Hematopoietic multipotent progenitor cell treated with erythropoietin and hydrocortisone succinate and interleukin-3 and kit ligand, for 8 days (in vitro differentiated cells): ENCODE data around the gene IL10RB.
A peak's percentile ranks its signal among the peaks of the same experiment; 100 is the strongest.
"Not testable (repeated sequence)": the region's sequence is repeated elsewhere in the genome, so short reads cannot be mapped to it uniquely, and the experiment has no call there.

Experiments used
- DNase-seq: peaks from one replicate; pipeline ENCODE4 v3.0.0-alpha.2; 2015

IL10RB gene

DNA sequence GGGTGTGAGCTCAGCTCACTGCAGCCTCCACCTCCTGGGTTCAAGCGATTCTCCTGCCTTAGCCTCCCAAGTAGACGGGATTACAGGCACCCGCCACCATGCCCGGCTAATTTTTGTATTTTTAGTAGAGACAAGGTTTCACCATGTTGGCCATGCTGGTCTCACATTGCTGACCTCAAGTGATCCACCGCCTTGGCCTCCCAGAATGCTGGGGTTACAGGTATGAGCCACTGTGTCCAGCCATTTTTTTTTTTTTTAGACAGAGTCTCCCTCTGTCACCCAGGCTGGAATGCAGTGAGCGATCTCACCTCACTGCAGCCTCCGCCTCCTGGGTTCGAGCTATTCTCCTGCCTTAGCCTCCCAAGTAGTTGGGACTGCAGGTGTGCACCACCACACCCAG, 23.3 kb upstream of the IL10RB start:
- not testable (repeated sequence) for DNase-seq

DNA sequence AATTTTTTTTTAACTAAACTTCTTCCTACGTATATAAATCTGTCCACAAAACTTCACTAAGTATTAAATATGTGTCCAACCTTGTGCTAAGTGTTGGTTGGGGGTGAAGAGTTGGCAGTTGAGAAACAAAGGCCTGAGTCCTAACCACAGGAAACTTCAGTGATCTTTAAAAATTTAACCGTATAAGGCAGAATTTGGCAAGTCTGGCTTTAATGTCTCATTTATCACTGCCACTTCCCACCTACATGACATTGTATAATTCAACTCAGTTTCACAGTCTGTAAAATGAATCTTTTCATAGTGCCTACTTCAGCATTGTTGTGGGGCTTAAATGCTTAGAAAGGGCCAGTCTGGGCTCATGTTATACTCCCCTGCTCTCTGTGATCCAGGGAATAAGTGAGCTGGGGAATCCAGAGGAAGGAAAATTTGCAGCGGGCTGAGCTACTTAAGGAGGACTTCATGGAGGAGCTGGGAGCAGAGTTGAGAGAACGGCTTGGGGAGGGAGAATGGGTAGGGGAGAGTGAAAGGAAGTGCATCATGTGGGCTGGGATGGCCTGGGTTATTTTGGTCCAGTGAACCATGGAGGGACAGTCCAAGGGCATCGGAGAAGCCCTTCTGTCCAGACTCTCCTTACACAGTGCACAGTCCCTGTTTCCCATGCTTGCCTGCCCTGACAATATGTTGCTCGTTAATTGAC, 21.9 kb upstream of the IL10RB start:
- DNase-seq = no peak

DNA sequence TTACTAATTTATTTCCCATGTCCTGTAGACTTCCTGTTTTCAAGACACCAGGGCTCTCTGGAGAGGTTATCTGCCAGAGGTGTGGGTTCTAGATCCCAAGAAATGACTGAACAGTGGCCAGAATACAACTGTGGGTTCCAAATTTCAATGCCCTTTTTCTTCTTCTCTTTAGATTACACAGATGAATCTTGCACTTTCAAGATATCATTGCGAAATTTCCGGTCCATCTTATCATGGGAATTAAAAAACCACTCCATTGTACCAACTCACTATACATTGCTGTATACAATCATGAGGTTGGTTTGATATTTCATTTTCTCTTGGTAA, 21.4 kb upstream of the IL10RB start:
- DNase-seq = no peak

DNA sequence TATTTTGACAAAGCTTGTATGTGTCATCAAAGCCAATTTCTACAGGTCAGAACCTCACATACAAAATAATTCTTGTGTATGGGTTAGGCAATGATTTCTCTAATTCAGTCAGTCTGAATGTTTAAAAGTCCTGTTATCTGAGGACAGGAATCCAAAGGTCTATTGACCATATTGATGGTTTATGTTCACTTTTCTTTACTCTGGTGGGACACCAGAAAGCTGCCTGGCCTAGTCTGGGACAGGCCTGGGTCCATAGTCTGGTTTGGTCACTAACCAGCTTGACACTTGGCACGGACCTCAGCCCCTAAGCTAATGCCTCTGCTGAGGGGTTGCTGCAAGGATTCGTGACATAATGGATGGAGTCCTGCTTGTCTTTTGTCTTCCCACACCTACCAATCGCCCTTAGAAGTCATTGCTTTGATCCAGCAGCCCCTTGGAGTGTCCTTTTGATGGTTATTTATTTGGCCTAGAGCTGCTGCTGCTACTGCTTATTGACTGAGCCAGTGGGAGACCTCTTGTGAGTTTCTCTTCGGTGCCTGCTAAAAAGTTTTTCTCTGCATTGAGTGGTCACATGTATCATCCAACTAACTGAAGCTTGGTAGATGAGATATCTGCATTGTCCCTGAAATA, 20.8 kb upstream of the IL10RB start:
- no peak for DNase-seq

DNA sequence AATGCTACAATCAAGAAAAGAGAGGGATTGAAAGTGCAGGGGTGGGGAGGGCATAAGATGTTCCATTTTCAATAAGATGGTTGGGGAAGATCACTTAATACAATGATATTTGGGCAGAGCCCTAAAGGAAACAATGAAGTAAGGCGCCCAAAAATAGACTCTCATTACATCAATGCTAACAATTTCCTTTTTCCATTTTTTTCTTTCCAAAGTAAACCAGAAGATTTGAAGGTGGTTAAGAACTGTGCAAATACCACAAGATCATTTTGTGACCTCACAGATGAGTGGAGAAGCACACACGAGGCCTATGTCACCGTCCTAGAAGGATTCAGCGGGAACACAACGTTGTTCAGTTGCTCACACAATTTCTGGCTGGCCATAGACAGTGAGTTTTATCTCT, 19.7 kb upstream of the IL10RB start:
- no peak for DNase-seq

DNA sequence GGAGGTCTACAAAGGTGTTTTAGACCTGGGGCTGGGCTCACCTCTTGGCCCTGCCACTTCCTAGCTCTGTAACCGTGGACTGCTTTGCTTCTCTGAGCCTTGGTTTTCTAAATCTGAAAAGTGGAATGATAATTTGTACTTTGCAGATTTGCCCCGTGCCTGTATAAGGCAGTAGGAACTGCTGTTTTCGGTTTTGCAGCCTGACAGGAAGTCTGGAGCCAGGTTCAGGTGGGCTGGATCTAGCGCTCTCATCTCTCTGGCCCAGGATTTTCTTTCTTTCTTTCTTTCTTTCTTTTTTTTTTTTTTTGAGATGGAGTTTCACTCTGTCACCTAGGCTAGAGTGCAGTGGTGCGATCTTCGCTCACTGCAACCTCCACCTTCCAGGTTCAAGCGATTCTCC, 19.2 kb upstream of the IL10RB start:
- DNase-seq = no peak

DNA sequence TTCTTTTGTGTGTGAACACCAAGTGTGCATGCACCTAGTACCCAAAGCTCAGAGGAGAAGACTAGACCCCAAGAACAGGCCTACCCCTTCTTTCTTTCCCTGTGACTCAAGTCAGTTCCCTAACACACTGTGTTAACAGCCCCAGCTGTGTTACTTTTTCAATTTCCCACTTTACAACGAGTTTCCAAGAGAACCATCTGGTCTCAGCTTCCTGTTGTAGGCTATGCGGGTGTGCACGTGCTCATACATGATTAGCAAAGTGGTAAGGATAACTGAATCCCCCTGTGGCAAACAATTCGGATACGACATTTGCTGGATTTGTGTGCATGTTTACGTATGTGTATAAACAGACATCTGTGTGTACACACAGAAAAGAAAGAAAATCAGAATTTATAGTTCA, 18.6 kb upstream of the IL10RB start:
- no peak for DNase-seq

DNA sequence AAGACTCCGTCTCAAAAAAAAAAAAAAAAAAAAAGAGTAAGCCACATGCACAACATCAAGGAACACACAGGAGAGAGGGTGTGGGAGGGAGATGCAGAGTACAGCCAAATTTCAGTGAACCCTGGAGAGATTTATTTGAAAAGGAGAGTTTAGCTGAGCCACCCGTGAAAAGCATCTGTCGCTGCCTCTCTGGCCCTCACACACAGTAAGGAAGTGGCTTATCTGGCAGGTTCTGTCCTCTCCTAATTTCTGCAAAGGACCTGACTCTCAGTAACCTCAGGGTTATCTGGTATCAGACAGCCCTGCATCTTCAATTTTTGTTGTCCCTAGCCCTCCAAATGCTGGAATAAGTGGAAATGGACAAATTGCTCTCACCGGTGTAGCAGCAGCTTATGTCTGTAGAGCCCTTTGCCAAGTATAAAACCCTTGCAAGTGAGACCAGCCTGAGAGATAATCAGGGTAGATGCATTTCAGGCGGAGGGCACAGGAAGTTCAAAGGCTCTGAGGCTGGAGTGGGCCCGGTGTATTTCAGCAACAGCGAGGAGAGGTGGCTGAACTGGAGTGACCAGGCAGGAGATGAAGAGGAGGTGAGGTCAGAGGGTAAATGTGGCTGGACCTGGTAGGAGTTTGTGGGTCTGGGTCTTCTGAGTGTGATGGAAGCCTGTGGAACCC, 16.7 kb upstream of the IL10RB start:
- peak; percentile 38 for DNase-seq

DNA sequence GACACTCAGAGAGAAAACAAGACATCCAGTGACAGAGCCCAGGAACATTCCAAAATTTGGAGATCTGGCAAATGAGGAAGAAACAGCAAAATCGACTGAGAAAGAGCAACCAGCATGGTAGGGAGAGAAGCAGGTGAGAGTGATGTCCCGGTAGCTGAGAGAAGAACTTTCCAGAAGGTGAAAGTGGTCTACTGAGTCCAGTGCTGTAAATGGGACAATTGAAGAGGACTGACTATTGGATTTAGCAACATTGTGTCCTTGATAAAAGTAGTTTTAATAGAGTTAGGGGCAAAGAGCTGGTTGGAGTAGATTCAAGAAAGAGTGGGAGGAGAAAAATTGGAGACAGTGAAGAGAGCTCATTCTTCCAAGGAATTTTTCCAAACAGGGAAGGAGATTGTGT, 15.0 kb upstream of the IL10RB start:
- DNase-seq = no peak

DNA sequence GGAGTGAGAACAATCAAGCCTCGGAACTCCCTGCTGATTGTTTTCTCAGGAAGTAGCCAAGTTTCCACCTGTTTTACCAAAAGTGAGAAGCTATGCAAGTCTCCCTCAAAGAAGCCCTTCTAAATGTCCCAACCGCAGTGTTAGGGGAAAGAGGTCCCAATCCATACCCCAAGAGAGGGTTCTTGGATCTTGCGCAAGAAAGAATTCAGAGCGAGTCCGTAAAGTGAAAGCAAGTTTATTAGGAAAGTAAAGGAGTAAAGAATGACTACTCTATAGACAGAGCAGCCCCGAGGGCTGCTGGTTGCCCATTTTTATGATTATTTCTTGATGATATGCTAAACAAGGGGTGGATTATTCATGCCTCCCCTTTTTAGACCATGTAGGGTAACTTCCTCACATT, 12.8 kb upstream of the IL10RB start:
- DNase-seq = not testable (repeated sequence)

DNA sequence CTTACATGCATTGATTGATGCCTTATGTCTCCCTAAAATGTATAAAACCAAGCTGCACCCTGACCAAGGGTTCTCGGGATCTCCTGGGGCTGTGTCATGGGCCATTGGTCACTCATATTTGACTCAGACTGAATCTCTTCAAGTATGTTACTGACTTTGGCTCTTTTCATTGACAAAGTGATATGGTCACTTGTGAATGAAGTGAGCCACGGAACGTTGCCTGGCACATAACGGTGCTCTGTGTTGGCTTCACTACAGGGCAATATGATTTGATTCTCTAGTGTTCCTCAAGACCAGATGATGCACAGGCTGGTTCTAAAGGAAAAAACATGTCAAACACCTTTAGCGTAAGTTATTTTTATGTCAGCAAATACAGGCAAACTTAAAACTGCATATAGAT, 11.4 kb upstream of the IL10RB start:
- no peak for DNase-seq

DNA sequence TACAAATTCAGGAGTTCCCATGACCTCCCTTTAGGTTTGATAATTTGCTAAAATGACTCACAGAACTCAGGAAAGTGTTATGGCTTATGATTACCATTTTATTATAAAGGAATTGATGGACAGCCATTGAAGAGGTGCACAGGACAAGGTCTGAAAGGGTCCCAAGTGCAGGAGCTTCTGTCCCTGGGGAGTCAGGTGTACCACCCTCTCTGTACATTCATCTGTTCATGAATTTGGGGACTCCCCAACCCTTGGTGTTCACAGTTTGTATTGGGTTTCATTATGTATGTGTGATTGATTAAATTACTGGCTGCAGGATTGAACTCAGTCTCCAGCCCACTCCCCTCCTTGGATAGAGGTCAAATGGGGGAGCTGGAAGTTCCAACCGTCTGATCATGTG, 10.8 kb upstream of the IL10RB start:
- no peak for DNase-seq

DNA sequence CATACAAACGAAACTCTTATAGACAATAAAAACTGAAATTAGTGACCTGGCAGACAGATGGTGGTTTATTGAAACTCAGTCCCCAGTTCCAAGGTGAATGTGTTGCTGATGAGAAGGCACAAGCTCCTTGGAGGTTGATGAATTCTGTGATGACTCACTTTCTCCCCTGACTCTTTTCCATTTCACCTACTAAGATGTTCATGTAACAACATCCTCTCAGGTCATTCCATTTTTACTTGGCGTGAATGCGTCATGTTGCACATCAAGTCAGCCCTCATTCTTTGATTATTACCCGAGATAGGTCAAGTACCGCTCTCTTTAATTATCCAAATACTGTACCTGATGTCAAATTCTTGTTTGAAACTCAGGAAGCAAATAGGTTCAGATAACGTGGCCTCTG, 10.1 kb upstream of the IL10RB start:
- DNase-seq = no peak

DNA sequence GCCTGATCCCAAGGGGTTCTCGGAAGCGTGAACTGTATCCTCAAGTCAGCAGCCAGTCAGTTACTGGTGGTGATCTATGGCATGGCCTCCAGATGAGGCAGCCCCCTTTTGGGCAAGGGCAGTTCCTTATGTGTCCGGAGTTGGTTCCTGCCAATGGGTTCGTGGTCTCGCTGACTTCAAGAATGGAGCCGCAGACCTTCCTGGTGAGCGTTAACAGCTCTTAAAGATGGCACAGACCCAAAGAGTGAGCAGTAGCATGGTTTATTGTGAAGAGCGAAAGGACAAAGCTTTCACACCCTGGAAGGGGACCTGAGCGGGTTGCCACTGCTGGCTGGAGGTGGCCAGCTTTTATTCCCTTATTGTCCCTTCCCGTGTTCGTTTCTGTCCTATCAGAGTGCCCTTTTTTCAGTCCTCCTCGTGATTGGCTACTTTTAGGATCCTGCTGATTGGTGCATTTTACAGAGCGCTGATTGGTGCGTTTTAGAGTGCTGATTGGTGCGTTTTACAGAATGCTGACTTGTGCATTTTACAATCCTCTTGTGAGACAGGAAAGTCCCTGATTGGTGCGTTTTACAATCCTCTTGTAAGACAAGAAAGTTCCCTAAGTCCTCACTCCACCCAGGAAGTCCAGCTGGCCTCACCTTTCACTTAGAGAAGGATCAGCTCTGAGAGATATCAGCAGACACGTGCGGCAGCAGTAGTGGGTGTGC, 8.9 kb upstream of the IL10RB start:
- no peak for DNase-seq

DNA sequence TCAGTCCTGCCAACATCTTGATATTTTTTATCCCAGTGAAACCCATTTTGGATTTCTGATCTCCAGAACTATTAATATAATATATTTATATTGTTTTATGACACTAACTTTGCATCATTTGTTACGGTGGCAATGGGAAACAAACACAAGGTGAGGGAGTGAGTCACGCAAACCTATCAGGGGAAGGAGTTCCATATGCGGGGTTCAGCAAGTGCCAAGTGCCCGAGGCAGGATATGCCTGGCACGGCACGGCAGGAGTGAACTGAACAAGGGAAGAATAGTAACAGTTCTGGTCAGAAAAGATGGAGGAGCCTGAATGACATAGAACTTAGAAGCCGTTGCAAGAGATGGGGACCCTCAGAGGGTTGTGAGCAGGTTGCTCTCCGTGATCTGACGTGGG, 7.7 kb upstream of the IL10RB start:
- no peak for DNase-seq

DNA sequence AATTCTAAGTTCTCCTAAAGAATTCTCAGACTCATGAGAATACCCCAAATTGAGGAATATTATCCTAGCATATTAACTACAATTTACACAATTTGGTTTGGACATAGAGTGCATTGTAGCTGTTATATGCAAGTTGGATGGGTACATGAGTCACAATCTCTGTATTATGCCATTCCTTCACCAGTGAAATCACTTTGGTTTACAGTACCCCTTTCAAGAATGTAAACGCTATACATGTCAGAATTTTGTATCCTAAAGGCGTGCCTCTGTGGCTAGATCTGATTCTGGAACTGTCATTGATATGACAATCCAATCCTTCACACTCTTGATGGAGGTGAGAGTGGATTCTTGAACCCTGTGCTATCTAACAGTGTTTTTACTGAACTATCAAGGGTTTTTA, 6.7 kb upstream of the IL10RB start:
- DNase-seq = no peak

DNA sequence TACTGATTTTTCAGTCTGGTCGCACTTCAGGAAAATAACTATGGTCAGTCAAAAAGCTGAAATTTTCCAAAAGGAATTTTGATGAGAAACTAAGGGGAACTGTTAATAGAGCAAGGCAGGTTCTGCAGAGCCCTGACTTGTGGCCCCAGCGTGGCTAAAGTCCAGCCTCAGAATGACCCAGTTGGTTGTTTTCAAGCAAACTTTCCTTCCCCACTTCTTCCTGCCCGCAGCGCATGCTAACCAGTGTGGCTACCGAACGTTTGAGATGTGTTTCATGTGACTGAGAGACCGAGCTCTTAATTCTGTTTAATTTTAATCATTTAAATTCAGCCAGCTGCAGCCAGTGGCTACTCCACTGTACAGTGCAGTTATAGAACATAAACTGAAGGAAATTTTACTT, 6.2 kb upstream of the IL10RB start:
- DNase-seq = no peak

DNA sequence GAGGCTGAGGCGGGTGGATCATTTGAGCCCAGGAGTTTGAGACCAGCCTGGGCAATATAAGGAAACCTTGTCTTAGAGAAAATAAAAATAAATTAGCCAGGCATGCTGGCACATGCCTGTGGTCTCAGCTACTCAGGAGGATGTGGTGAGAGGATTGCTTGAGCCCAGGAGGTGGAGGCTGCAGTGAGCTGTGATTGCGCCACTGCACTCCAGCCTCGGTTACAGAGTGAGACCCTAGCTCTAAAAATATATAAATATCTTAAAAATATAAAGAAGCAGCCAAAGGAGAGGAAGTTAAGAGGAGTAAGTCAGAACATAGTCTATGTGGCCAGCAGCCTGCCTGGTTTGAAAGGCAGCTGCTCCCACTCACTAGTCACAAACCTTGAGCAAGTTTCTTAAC, 4.5 kb upstream of the IL10RB start:
- no peak for DNase-seq

DNA sequence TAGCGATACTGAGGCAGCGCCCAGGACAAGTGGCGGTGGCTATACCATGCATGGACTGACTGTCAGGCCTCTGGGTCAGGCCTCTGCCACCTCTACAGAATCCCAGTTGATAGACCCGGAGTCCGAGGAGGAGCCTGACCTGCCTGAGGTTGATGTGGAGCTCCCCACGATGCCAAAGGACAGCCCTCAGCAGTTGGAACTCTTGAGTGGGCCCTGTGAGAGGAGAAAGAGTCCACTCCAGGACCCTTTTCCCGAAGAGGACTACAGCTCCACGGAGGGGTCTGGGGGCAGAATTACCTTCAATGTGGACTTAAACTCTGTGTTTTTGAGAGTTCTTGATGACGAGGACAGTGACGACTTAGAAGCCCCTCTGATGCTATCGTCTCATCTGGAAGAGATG, 3.2 kb upstream of the IL10RB start:
- no peak for DNase-seq

DNA sequence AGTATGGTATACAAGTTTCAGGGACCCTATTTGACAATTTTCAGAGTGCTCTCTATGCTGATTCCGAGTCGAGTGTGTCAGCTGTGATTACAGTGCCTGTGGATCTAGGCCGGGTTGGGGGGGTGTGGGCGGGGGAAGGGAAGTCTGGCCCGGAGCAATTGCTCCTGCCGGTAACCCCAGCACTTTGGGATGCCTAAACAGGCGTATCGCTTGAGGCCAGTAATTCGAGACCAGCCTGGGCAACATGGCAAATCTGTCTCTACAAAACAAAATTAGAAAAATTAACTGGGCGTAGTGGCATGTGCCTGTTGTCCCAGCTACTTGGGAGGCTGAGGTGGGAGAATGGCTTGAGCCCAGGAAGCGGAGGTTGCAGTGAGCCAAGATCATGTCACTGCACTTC, 1.6 kb upstream of the IL10RB start:
- DNase-seq = no peak

DNA sequence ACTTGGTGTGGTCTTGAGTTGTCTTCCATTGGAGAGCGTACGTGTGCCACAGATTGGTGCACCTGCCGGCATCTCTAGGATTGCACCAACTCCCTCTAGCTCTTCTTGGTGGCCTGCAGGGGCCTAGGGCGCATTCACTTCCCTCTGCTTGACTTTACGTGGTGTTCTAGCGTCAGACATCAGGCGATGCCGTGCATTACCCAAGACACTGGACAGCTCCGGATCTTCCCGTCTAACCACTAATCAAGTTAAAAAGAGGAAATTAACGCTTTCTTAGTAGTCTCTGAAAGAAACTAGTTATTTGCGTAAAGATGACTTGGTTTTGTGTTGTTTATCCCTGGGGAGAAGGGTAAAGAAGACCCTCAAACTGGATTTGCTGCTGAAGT, 510 bp upstream of the IL10RB start:
- DNase-seq = peak; percentile 64

DNA sequence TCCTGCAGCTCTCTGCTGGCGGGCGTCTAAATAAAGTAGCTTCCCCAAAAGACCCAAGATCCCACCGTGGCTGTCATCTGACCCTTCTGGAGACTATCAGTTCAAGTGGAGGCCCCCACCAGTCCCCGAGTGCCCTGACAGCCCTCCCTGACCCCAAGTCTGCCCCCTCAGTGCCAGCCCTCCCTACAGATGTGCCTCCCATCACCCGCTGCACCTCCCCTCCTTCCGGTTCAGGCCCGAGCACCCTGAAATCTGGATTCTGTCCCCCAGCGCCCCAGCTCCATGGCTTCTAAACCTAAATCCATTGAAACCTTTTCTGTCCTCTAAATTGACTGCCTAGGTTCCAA, 595 bp downstream of the IL10RB start:
- no peak for DNase-seq

DNA sequence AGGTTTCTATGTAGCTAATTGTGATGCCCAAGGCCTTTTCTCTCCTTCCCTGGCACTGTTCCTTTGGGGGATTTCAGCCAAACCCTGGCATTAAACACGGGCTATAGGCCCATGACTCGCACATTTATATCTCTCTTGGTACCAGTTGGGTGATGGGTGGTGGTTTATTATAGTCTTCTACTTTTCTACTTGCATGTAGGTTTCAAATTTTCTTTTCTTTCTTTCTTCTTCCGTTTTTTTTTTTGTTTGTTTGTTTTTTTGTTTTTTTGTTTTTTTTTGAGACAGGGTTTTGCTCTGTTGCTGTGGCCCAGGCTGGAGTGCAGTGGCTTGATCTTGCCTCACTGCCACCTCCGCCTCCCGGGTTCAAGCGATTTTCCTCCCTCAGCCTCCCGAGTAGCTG, 1.1 kb downstream of the IL10RB start:
- DNase-seq = peak; percentile 35

DNA sequence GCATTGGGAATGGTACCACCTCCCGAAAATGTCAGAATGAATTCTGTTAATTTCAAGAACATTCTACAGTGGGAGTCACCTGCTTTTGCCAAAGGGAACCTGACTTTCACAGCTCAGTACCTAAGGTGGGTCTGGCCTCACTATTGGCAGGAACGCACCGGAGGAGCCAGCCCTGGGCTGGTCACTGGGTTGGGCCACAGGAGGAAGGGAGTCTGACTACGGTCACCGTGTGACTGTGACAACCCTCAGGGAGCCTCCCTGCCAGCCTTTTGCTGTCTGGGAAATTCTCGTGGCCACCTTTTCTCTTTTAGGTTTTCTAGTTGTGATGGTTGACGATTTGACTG, 2.2 kb downstream of the IL10RB start:
- no peak for DNase-seq
